HG02571 (cell line): ENCODE results near the gene C10orf90.

Source experiments
- ATAC-seq: cut with Tn5 transposase; IDR thresholded peaks from one replicate; pipeline ENCODE4 v1.9.1; 2021; ENCODE audit warnings: mild to moderate bottlenecking, moderate library complexity; ENCODE audit not compliant: unreplicated experiment

Gene C10orf90

DNA sequence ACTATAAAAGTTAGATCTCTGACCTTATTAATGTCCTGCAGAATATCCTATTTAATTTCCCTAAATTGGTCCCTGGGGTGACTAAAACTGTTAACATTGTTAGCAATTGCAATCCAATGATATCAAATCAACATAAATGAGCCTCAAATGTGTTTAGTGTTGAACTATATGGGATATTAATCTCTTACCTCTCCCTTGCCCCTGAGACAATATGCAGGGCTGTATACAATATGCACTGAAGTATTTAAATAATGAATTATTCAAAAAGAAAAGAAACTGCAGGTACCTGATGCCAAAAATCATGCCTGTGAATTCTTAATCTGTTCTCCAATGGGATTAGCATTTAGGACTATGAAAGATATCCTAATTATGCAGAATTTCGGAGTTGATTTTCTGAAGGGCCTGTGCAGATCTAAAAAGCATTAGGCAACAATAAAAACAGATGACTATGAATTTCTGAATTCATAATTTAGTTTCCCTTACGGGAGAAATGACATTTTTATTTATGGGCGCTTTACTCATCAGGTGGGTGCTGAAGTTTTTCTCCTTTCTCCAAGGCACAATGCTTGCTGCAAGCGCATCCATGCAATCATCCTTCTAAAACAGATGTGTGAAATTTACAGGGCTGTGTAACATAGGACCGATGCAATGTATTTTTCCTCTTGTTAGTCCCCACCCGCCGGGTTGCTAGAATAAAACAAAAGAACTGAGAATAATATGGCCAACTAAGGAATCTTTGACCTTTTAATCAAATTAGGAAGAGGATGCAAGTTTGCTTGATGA is 5.4 kb upstream of the C10orf90 start:
- no peak for ATAC-seq

DNA sequence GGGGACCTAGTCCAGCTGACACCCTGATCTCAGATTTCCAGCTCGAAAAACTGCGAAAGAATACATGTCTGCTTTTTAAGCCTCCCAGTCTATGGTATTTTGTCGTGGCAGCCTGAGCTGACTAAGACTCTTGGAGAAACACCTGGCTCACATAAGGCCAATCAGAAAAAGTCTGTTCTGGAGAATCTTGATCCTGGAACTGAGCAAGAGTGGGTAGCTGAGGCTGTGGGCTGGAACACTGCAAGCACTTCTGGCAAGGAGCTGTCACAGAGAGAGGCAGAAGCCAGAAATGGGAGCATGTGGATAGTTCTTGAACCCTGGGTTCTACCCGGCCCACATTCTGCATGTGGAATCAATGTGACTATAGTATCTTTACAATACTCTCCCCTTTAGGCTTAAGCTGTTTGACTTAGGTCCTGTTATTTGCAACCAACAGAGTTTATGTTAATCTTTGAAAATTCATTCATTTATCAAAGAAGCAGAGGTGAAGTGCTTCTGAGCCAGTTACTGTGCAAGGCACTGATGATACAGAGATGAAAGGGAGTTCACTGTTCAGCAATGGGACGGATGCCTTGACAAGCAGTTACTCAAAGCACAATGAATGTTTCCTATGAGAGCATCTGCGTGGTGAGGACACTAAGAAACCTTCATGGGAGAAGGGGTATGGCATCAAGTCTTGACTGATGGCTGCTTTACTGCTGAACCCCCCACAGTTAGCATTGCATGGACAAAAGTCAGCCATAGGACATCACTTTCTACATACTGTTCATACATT is 4.4 kb upstream of the C10orf90 start:
- no peak for ATAC-seq

DNA sequence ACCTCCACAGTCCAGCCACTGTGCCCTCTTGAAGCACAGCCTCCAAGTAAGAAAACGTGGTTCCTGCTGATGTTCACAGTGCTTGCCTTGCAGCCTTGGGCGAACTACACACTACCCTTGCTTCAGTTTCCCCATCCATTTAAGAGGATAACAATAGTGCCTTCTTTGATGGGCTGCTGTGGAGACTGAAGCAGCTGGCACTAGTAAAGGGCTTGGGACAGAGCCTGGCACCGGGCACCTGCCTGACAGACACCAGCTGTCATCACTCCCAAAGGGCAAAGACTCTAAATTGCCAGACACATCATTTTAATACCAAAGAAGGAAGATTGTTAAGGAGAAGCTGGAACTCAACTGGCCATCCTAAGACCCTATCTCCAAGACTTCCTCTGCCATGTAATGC is 3.1 kb upstream of the C10orf90 start:
- no peak for ATAC-seq

DNA sequence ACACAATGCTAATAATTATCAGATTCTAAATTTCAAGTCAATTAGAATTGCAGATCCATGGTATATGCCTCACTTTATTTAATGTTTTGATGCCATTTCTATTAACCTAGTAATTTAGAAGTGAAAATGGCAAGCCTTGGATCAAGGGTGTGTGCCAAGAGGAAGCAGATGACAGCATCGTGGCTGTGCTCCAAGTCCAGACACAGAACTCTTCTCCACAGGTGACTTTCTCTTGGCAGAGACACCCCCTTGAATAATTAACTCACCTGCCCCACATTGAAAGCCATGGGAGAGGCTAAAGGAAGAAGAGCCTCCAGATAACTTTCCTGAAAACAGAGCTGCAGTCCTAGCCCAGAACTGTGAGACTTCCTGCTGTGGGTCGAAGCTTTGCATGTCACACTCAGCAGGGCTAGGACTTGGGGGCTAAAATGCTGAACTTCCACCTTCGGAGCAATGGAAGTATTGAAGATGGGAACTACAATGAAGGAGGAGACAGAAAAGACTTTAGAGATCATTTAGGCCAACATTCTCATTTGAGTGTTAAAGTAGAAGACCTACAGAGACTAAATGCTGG is 996 bp upstream of the C10orf90 start:
- no peak for ATAC-seq

DNA sequence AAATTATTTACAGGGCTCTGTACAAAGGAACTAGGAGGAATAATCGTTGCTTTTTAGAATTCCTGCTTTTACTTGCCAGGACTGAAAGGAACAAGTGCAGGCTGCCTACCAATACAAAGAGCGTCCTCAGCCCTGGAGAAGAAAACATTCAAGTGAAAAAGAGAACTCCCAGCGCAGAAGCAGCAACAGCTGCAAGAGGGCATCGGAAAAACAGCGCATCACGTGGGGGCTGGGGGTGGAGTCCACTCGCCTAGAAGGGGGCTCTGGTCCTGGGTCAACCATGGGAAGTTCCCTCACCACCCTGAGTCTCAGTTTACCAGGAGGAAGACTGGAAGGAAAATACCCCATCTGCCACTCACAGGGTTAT is 385 bp upstream of the C10orf90 start:
- ATAC-seq: no peak

DNA sequence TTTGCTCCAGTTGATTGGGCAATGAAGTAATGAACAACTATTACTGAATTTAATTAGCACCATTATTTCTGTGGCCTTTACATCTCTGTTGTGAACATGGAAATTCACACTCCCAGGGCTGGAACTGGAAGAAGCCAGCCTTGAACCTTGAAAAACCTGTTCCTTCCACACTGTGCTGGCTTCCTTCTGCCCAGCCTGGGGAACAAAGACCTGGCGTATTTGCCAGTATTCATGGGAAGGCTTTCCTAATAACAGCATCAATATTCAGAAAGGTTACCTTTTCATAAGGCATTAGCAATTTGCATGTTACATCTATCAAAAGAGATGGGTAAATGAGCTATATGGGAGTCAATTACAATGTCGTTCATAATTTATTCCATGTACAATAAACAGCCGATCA is 1.3 kb downstream of the C10orf90 start:
- no peak for ATAC-seq

DNA sequence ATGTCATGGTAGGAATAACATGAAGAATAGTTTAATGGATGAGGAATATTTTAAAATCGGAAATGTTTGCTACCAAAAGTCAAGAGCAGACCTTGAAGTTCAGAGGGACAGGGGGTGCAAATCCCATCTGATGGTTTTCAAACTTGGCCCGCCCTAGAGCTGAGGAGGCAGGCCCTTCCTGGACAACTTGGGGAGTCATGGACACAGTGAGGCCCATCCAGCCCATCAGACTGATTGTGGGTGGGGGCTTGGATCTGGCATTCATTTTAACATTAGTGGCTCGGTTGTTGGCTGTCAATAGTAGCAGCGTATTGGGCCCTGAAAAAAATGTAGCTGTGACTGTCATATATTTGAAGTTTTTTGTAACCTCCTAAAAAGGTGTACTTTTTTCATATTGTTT is 2.0 kb downstream of the C10orf90 start:
- no peak for ATAC-seq

DNA sequence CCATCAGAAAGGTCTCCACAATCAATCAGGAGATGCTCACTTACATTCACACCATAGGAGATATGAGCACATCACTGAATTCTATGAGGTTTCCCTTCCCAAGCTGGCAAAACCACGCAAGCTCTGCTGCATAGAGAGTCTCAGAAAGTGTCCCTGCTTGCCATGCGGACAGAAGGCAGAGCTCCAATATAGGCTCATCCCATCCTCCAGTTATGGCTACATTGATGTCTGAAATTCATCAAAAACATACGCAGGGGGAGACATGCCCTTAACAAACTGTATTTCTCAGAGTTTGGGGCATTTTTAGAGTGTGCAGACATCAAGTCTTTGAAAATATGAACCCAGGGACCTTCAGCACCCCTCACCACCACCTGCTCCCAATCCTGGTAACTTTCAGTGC is 2.9 kb downstream of the C10orf90 start:
- ATAC-seq: no peak

DNA sequence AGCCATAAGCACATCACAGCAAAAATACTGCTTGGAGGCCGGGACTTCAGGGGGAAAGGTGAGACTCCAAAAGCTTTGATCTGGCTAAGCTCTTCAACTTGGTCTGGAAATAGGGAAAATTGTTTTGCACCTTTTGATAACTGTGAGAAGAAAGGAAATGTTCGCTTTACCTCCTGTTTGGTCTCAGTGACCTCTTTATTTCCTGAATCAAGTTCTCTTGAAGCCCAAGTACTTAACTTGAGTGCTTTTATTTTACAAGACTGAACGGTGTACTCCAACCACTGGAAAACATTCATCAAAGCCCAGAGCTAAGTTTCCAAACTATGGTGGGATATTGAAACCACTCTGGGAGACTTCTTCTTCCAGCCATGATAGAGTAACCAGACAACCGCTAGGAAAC is 5.3 kb downstream of the C10orf90 start:
- ATAC-seq: no peak

DNA sequence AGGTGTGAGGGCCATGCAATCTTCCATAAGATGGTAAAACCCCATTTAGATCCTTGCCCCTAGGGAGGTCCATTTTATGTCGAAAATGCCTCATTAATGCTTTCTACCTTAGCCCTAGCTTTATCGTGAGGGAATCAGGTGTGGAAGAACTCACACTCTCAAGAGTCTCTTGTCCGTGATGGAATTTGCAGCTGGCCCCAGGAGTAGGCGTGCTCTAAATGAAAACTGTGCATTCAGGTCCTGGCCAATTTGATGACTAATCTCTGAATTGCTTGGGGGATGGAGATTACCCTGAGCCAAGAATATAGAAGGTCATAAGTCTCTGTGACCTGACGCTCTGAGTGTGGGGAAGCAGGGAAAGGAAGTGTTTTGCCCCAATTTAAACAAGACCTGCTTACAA is 6.6 kb downstream of the C10orf90 start:
- no peak for ATAC-seq

DNA sequence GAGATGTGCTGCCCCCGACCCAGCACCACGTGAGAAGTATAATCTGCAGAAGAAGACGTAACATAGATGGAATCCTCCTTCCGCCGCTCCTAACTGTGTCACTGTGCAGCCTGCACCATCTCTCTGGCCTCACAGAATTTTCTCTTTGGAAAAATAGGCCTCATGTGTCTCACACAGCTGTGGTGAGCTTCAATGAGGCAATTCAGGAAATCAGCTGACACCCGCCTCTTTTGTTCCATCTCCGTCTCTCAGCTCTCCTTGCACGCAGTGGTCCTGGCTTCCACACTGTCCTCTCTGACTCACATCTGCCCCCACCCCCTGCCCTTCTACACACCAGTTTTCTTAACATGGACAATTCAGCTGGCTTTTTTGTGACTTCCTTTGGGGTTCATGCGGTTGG is 7.2 kb downstream of the C10orf90 start:
- ATAC-seq: no peak

DNA sequence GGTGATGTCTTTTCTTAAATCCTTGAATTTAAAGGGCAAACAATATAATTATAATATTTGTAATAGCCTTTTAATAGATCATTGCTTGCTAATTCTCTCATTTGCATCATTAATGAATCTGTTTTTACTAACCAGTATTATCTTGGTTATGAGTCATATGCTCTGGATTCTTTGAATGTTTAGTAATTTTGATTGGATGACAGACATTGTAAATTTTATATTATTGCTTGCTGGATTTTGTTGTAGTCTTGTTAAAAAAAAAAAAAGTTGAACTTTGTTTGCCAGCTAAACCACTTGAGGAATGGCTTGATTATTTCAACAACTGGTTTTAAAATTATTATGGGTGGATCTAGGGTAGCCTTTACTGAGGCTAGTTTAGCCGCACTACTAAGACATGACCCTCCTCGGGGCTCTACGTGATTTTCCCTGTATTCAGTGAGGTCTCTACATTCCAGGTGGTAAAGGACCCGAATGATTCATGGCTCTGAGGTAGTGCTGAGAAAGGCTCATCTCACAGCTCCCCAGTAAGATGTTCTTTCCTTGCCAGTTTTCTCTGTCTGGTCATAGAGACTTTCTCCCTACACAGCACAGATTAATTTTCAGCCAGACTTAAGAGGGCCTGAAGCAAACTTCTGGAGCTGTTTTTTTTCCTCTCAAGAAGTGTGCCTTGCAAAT is 8.5 kb downstream of the C10orf90 start:
- ATAC-seq: no peak

DNA sequence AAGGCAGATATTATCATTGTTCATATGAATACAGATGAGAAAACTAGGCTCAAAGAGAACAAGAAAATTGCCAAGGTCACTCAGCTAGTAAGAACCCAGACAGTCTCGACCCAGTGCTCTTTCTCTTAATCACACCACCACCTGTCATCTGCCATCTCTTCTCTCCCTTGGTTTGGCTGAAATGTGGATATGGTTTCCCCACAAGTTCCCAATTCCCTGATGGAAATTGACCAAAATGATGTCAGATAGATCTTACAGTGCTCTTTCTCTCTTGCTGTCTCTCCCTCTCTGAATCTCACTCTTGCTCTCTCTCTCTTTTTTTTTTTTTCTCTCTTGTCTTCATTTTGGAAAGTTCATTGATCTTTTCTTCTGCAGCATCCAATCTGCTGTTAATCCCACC is 9.1 kb downstream of the C10orf90 start:
- ATAC-seq: no peak

DNA sequence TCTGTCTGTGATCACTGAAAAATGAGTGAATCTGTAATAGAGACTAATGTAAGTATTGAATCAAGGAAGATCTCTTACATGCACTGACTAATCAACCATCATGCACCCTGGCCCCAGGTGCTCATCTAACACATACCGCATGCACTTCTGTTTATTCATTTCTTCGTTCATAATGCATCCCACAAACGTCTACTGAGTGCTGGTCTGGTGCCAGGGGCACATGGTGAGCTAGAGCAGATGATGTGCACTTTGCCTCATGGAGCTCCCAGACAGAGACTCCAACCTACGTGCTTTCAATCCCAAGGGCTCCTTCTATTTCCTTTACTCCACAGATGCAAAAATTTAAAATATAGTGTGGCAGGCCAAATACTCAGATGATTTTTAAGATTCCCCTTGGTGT is 10.7 kb downstream of the C10orf90 start:
- no peak for ATAC-seq

DNA sequence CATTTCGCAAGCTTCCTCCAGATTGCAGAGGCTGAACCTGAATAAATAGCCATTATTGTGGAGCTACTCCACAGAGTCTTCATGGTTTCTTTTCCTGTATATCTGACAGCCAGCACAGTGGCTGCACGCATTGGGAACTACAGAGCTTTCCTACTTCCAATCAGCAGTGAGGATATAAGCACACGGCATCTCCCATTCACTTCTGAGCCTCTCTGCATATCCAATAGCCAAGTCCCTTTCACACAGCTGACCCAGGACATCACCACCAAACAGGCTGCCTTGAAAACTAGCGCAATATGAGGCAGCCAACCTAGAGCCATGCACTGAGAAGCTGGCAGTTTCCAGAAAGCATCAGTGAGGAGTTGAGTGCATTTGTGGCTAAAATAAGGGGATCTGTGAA is 11.6 kb downstream of the C10orf90 start:
- no peak for ATAC-seq

DNA sequence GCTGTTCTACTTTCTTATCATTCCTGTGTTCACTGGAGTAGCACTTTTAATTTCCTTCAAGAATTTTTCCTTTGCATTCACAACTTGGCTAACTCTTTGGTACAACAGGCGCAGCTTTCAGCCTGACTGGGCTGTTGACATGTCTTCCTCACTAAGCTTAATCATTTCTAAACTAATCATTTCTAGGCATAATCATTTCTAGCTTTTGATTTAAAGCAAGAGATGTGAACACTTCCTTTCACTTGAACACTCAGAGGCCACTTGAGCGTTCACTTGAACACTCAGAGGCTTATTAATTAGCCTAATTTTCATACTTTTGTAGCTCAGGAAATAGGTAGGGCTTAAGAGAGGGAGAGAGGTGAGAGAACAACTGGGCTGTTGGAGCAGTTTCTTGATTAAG is 15.9 kb downstream of the C10orf90 start:
- ATAC-seq: no peak

DNA sequence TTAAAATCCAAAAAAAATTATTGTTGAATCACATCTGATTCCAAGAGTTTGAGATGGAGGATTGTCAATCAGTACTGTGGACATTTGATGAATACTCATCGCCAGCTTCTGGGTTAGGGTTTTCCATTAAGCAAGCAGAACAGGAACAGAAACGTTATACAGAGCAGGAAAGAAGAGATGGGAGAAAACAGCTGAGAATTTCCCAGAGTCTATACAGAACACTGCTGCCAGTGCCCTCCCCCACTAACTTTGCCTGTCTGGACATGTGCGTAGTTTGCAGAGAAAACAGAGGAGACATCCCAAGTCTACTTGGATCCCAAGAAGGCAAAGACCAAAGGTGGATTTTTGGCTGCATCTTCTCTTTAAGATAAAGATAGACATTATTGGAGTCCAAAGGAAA is 19.0 kb downstream of the C10orf90 start:
- ATAC-seq: no peak

DNA sequence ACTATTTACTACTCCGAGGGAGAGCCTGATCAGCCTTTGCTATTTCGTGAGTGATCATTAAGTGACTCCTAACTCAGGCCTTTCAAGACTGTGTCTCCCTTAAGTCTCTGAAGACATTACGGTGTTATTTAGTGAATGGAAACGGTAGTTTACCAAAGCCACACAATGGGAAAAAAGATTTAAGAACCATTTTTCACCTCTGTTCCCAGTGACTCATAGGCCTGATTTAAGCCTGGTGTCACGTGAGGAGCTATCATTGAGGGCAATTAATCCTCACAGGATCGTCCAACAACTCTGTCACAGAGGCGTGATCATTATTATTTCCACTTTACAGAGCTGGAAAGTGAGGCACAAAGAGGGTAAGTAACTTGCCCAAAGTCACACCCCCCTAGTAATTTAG is 20.3 kb downstream of the C10orf90 start:
- ATAC-seq: no peak

DNA sequence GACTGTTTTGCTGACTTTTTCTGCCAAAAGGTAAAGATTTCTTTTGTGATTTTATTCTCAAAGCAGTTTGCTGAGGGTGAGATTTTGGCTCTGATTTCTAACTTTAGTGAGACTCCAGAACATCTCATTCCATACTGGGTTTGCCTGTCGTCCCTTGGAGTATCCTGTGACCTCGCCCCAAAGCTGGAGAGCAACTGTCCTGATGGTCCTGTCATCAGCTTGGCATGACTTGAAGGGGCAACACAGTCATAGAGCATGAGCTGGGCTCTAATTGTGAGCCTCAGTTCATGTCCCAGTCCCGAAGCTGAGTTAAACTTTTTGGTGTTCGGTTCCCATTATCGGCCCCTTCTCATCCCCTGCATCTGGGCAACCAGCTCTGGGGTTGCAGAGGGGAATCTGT is 23.4 kb downstream of the C10orf90 start:
- no peak for ATAC-seq

DNA sequence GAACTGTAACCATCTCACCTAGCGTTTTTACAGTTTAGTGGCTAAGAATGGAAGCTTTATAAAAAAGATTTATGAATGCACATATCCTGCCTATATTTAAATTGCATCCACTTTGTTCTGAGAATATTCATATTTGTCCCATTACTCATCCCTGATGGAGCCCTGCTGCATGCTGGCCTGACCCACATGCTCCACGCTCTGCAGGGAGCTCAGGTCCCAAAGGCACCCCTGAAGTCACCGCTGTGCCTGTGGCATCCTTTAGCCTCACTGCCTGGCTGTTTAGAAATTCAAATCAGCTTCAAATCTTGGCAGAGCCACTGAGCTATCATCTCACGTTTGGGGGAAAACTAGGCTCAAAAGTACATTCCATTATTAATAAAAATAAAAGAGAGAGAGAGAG is 24.4 kb downstream of the C10orf90 start:
- no peak for ATAC-seq

DNA sequence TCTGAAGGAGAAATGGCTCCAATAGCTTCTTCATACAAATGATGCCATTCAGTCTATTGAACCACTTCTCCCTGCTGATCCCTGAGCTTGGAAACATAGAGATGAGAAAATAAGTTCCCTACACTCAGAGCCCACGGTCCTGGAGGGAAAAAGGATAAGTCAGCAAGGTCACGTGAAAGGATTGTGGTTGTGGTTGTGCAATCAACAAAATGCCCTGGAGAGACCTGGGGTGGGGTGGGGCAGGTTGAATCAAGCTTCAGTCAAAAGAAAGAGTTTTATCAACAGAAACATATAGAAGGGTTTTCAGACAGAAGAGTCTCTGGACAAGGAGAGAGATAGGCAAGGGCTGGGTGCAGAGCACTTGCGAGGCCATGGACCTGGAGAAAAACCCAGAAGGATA is 30.1 kb downstream of the C10orf90 start:
- ATAC-seq: no peak

DNA sequence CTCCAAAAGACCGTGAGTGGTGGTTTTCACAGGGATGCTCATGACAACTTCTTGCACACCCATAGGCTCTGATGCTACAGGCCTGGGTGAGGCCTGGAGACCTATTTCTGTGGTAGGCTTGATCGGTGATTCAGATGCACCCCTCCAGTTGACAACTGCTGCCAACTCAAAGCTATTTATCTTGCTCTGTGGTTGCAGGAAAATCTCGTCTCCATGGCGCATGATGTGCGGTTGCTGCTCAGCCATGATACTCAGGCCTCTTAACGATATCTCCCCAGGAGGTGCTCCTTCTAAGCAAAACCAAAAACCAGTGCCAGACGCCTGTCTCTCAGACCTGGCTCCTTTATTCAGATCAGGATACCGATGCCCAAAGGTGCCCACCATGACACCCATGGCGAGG is 31.4 kb downstream of the C10orf90 start:
- ATAC-seq: no peak
